Prostate gland (tissue), 2 donors: ENCODE data around the gene PSMB11.

Experiments used
- POLR2A ChIP-seq: fragments of 450-650 bp; IDR thresholded peaks from one replicate; pipeline ENCODE4 v1.6.1; 2016; ENCODE audit warnings: antibody characterized with exemption, mild to moderate bottlenecking
- POLR2AphosphoS5 ChIP-seq: sonication (generic); formaldehyde crosslinking; IDR thresholded peaks from one replicate; pipeline ENCODE4 v1.6.1; 2017; ENCODE audit warnings: antibody characterized with exemption
- TF ChIP-seq, protein P1 (sequence below), 4 experiments: fragments of 200-600 bp in 2 of 4; fragments of 450-650 bp in 2 of 4; sonication (generic) in 2 of 4; IDR thresholded peaks; 1 replicate in 3 of 4; 2 replicates in 1 of 4; pipeline ENCODE4 v1.5.1; 2016 to 2019; ENCODE audit warnings: antibody characterized with exemption in 4 of 4, mild to moderate bottlenecking in 2 of 4, moderate library complexity in 2 of 4

DNA sequence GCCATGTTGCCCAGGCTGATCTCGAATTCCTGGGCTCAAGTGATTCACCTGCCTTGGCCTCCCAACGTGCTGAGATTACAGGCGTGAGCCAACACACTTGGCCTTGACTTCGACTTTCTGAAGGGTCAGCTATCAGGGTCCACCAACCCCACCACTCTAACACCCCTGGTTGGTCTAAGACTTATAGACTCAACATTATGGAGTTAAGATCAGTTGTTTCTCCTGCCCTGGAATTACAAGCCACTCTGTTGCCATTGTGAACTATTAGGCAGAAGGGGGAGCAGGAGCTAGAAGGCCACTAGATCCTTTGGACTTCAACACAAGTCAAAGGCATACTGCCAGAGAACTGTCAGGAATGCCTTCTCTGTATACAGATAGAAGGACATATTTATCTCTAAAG lies 1.9 kb upstream of the PSMB11 start:
- TF ChIP-seq, protein P1, sequence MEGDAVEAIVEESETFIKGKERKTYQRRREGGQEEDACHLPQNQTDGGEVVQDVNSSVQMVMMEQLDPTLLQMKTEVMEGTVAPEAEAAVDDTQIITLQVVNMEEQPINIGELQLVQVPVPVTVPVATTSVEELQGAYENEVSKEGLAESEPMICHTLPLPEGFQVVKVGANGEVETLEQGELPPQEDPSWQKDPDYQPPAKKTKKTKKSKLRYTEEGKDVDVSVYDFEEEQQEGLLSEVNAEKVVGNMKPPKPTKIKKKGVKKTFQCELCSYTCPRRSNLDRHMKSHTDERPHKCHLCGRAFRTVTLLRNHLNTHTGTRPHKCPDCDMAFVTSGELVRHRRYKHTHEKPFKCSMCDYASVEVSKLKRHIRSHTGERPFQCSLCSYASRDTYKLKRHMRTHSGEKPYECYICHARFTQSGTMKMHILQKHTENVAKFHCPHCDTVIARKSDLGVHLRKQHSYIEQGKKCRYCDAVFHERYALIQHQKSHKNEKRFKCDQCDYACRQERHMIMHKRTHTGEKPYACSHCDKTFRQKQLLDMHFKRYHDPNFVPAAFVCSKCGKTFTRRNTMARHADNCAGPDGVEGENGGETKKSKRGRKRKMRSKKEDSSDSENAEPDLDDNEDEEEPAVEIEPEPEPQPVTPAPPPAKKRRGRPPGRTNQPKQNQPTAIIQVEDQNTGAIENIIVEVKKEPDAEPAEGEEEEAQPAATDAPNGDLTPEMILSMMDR (IDR thresholded peaks at IDR 0.05) = no peak
- no peak for TF ChIP-seq POLR2AphosphoS5
- TF ChIP-seq POLR2A = no peak
